ENCODE results near the gene TBC1D22A. TPM values are rescaled to one million over a fixed set of nuclear protein-coding genes. Genes with fewer than 3 reads are reported as not detected.

Gene TBC1D22A
- polyA plus RNA-seq, 1 donor from 2014 or later = 9.3 TPM

DNA sequence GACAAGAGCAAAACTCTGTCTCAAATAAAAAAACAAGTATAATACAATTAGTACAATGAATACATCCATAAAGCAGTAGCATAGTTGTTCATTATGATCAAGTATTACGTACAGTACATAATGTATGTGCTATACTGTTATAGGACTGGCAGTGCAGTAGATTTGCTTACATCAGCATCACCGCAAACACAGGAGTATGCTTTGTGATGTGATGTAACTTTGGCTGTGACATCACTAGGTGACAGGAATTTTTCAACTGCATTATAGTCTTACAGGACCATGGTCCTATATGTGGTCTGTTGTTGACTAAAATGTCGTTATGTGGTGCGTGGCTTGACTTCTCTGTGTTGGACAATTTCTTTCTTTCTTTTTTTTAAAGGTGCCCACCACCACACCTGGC is 16.6 kb downstream of the TBC1D22A start:
- Histone ChIP-seq H3K36me3 (ENCODE audit: insufficient read depth, low read length) (no peaks in the 10 kb centered on the region), H3K4me3 (ENCODE audit: low read length) (no peak overlapping the region), H3K4me2 (ENCODE audit: low read length) (no peak overlapping the region), H2AFZ (ENCODE audit: low read depth, low read length) (no peak overlapping the region), H3K27ac (ENCODE audit: low read length) (no peak overlapping the region), H3K79me2 (replicated peaks; ENCODE audit: insufficient read depth, low read length) (no peaks in the 10 kb centered on the region), H3F3A (ENCODE audit: insufficient read depth, low read length, poor library complexity, severe bottlenecking) (no peaks in the 10 kb centered on the region), H3K9ac (ENCODE audit: low read length) (no peak overlapping the region), H3K27me3 (ENCODE audit: insufficient read depth, low read depth, low read length) (no peaks in the 10 kb centered on the region), H4K20me1 (ENCODE audit: insufficient read depth) (no peaks in the 10 kb centered on the region), H3K9me3 (ENCODE audit: low read length) (no peaks in the 10 kb centered on the region), H3K9me2 (ENCODE audit: insufficient read depth, low read length) (no peaks in the 10 kb centered on the region)
- TF ChIP-seq SMC3 (conservative IDR thresholded peaks at IDR 0.05; ENCODE audit: poor library complexity) (no peak), EP300 (conservative IDR thresholded peaks at IDR 0.05; ENCODE audit: poor library complexity, severe bottlenecking) (no peak), EZH2 (IDR thresholded peaks at IDR 0.05; ENCODE audit: borderline replicate concordance, insufficient read depth, low read length, poor library complexity, severe bottlenecking) (no peak), TAF1 (IDR thresholded peaks at IDR 0.05; ENCODE audit: low read depth) (no peak), RAD21 (conservative IDR thresholded peaks at IDR 0.05) (no peak), REST (IDR thresholded peaks at IDR 0.05; ENCODE audit: borderline replicate concordance) (no peak), MXI1 (conservative IDR thresholded peaks at IDR 0.05; ENCODE audit: poor library complexity, severe bottlenecking) (no peak), POLR2AphosphoS5 (IDR thresholded peaks at IDR 0.05) (no peak)
- TF ChIP-seq, protein P1, sequence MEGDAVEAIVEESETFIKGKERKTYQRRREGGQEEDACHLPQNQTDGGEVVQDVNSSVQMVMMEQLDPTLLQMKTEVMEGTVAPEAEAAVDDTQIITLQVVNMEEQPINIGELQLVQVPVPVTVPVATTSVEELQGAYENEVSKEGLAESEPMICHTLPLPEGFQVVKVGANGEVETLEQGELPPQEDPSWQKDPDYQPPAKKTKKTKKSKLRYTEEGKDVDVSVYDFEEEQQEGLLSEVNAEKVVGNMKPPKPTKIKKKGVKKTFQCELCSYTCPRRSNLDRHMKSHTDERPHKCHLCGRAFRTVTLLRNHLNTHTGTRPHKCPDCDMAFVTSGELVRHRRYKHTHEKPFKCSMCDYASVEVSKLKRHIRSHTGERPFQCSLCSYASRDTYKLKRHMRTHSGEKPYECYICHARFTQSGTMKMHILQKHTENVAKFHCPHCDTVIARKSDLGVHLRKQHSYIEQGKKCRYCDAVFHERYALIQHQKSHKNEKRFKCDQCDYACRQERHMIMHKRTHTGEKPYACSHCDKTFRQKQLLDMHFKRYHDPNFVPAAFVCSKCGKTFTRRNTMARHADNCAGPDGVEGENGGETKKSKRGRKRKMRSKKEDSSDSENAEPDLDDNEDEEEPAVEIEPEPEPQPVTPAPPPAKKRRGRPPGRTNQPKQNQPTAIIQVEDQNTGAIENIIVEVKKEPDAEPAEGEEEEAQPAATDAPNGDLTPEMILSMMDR (IDR thresholded peaks at IDR 0.05; ENCODE audit: poor library complexity, severe bottlenecking) = no peak

GRCh38 chr22:46779651-46780050 is 17.2 kb downstream of the TBC1D22A start:
- Histone ChIP-seq H3K36me3 (ENCODE audit: insufficient read depth, low read length) (no peaks in the 10 kb centered on the region), H3K79me2 (replicated peaks; ENCODE audit: insufficient read depth, low read length) (no peaks in the 10 kb centered on the region), H3K9ac (ENCODE audit: low read length) (no peak overlapping the region), H3K4me3 (ENCODE audit: low read length) (no peak overlapping the region), H2AFZ (ENCODE audit: low read depth, low read length) (no peak overlapping the region), H3K27ac (ENCODE audit: low read length) (no peak overlapping the region), H3K9me2 (ENCODE audit: insufficient read depth, low read length) (no peaks in the 10 kb centered on the region), H3K27me3 (ENCODE audit: insufficient read depth, low read depth, low read length) (no peaks in the 10 kb centered on the region), H4K20me1 (ENCODE audit: insufficient read depth) (no peaks in the 10 kb centered on the region), H3F3A (ENCODE audit: insufficient read depth, low read length, poor library complexity, severe bottlenecking) (no peaks in the 10 kb centered on the region), H3K4me2 (ENCODE audit: low read length) (no peak overlapping the region), H3K9me3 (ENCODE audit: low read length) (no peaks in the 10 kb centered on the region)
- TF ChIP-seq EP300 (conservative IDR thresholded peaks at IDR 0.05; ENCODE audit: poor library complexity, severe bottlenecking) (no peak), POLR2AphosphoS5 (IDR thresholded peaks at IDR 0.05) (no peak), EZH2 (IDR thresholded peaks at IDR 0.05; ENCODE audit: borderline replicate concordance, insufficient read depth, low read length, poor library complexity, severe bottlenecking) (no peak), SMC3 (conservative IDR thresholded peaks at IDR 0.05; ENCODE audit: poor library complexity) (no peak), REST (IDR thresholded peaks at IDR 0.05; ENCODE audit: borderline replicate concordance) (no peak), TAF1 (IDR thresholded peaks at IDR 0.05; ENCODE audit: low read depth) (no peak)
- TF ChIP-seq, protein P1 (IDR thresholded peaks at IDR 0.05; ENCODE audit: poor library complexity, severe bottlenecking) = no peak
